ENCODE measurements around the gene SMIM32. TPM values are rescaled to one million over a fixed set of nuclear protein-coding genes. Genes with fewer than 3 reads are reported as not detected.

Gene SMIM32
- total and polyA plus RNA-seq, 7 experiments from 2014 or later: not detected

GRCh38 chr5:136190904-136191303 lies 2.1 kb downstream of the SMIM32 start:
- Mint-ChIP-seq H3K27me3 (peaks cover 37 to 52% (median 41%) of the 10 kb centered on the region in 5 donors), H3K4me3 (no peak overlapping the region), H3K9me3 (peaks cover 0 to 5% (median 0%) of the 10 kb centered on the region in 11 donors), H3K27ac (no peak overlapping the region), H3K36me3 (peaks cover 0 to 4% (median 0%) of the 10 kb centered on the region in 5 donors), H3K4me1 (peaks cover 0 to 5% (median 0%) of the 10 kb centered on the region in 7 donors)
- no peak for DNase-seq
- POLR2A ChIA-PET: no interaction called here
- Histone ChIP-seq H3K27ac (ENCODE audit: low read depth, low read length) (no peak overlapping the region), H3K4me1 (ENCODE audit: control insufficient read depth in 2 of 2, insufficient read depth in 2 of 2, low read length in 2 of 2) (no peaks in the 10 kb centered on the region), H3K36me3 (ENCODE audit: control insufficient read depth in 2 of 3, insufficient read depth in 3 of 3, low read length in 3 of 3) (no peaks in the 10 kb centered on the region), H3K4me3 (ENCODE audit: low read length) (no peak overlapping the region), H3K27me3 (ENCODE audit: control insufficient read depth in 2 of 2, insufficient read depth in 2 of 2, low read length in 2 of 2) (no peaks in the 10 kb centered on the region), H3K9me3 (ENCODE audit: control insufficient read depth in 2 of 3, low read length in 3 of 3) (no peaks in the 10 kb centered on the region)
- intact Hi-C loops (cut with micrococcal nuclease): no loop called here
- CTCF ChIA-PET: no interaction called here
- no peak for ATAC-seq

DNA sequence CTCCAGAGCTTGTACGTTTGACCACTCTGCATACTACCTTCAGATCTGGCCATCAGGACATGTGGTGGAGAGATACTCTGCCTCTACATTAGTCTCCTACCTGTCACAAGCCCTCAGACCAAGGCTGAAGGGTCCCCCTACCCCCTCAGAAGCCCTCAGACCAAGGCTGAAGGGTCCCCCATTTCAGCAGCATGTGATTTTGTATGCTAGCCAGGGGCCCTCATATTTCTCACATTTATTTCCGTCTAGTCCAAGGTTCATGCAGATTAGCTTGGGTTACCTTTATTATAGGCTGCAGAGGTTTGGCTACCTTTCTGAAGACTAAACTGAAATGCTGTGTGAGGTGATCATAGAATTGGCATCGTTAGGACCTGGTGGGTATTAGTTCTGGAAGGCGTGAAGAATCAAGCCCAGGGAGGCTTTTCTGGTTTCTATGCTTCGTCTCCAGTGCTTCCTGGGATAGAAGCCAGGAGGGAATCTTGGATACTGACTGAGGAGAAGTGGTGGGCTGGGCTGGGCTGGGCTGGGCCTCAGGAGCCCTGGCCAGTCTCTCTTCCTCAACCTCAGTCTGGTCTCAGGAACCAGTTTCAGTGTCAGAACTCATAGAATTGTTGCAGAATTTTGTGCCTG lies 2.8 kb downstream of the SMIM32 start:
- DNase-seq: no peak
- POLR2A ChIA-PET: interaction anchor here (0.6 kb wide), 1 partner anchor 216 kb away, joined by 3 read pairs; no protein-coding TSS in a partner anchor
- Mint-ChIP-seq H3K27me3 (peaks cover 30 to 46% (median 39%) of the 10 kb centered on the region in 5 donors), H3K36me3 (peaks cover 0 to 4% (median 0%) of the 10 kb centered on the region in 5 donors), H3K27ac (no peak overlapping the region), H3K9me3 (peaks cover 0 to 5% (median 0%) of the 10 kb centered on the region in 11 donors), H3K4me1 (peaks cover 0 to 5% (median 0%) of the 10 kb centered on the region in 7 donors), H3K4me3 (no peak overlapping the region)
- Histone ChIP-seq H3K4me3 (ENCODE audit: low read length) (no peak overlapping the region), H3K27me3 (ENCODE audit: control insufficient read depth in 2 of 2, insufficient read depth in 2 of 2, low read length in 2 of 2) (no peaks in the 10 kb centered on the region), H3K36me3 (ENCODE audit: control insufficient read depth in 2 of 3, insufficient read depth in 3 of 3, low read length in 3 of 3) (no peaks in the 10 kb centered on the region), H3K4me1 (ENCODE audit: control insufficient read depth in 2 of 2, insufficient read depth in 2 of 2, low read length in 2 of 2) (no peaks in the 10 kb centered on the region), H3K9me3 (ENCODE audit: control insufficient read depth in 2 of 3, low read length in 3 of 3) (no peaks in the 10 kb centered on the region), H3K27ac (ENCODE audit: low read depth, low read length) (no peak overlapping the region)
- no peak for ATAC-seq
- intact Hi-C loops (cut with micrococcal nuclease): no loop called here
- CTCF ChIA-PET: no interaction called here

GRCh38 chr5:136188859-136189258 lies 4.1 kb downstream of the SMIM32 start:
- no peak overlapping the region for H3K4me3 ChIP-seq (ENCODE audit: low read length)
- no peak for DNase-seq
- Mint-ChIP-seq H3K9me3 (peaks cover 0 to 5% (median 0%) of the 10 kb centered on the region in 11 donors), H3K4me1 (peaks cover 0 to 2% (median 0%) of the 10 kb centered on the region in 7 donors), H3K27ac (no peak overlapping the region), H3K27me3 (peaks cover 20 to 34% (median 30%) of the 10 kb centered on the region in 5 donors), H3K4me3 (no peak overlapping the region), H3K36me3 (peaks cover 0 to under 1% (median 0%) of the 10 kb centered on the region in 5 donors)
- POLR2A ChIA-PET: no interaction called here
- no peaks in the 10 kb centered on the region for H3K27me3 ChIP-seq (ENCODE audit: control insufficient read depth in 2 of 2, insufficient read depth in 2 of 2, low read length in 2 of 2)
- no peaks in the 10 kb centered on the region for H3K36me3 ChIP-seq (ENCODE audit: control insufficient read depth in 2 of 3, insufficient read depth in 3 of 3, low read length in 3 of 3)
- CTCF ChIA-PET: no interaction called here
- intact Hi-C loops (cut with micrococcal nuclease): no loop called here
- no peak overlapping the region for H3K27ac ChIP-seq (ENCODE audit: low read depth, low read length)
- H3K9me3 ChIP-seq (ENCODE audit: control insufficient read depth in 2 of 3, low read length in 3 of 3): no peaks in the 10 kb centered on the region
- H3K4me1 ChIP-seq (ENCODE audit: control insufficient read depth in 2 of 2, insufficient read depth in 2 of 2, low read length in 2 of 2): no peaks in the 10 kb centered on the region
- no peak for ATAC-seq

- H3K4me3 Mint-ChIP-seq: no peak overlapping the region
- intact Hi-C loops (cut with micrococcal nuclease): no loop called here
- POLR2A ChIA-PET: no interaction called here
- H3K4me3 ChIP-seq (ENCODE audit: low read length): no peak overlapping the region
- no peak overlapping the region for H3K27ac ChIP-seq (ENCODE audit: low read depth, low read length)
- H3K4me1 ChIP-seq (ENCODE audit: control insufficient read depth in 2 of 2, insufficient read depth in 2 of 2, low read length in 2 of 2): no peaks in the 10 kb centered on the region
- H3K4me1 Mint-ChIP-seq: no peaks in the 10 kb centered on the region
- no peak overlapping the region for H3K27ac Mint-ChIP-seq
- DNase-seq (no peak), ATAC-seq (no peak)
- no peaks in the 10 kb centered on the region for H3K36me3 Mint-ChIP-seq
- no peaks in the 10 kb centered on the region for H3K27me3 ChIP-seq (ENCODE audit: control insufficient read depth in 2 of 2, insufficient read depth in 2 of 2, low read length in 2 of 2)
- CTCF ChIA-PET: no interaction called here
- peaks cover 11 to 26% (median 22%) of the 10 kb centered on the region in 5 donors for H3K27me3 Mint-ChIP-seq
- H3K36me3 ChIP-seq (ENCODE audit: control insufficient read depth in 2 of 3, insufficient read depth in 3 of 3, low read length in 3 of 3): no peaks in the 10 kb centered on the region
- peaks cover 0 to 5% (median 0%) of the 10 kb centered on the region in 11 donors for H3K9me3 Mint-ChIP-seq
- no peaks in the 10 kb centered on the region for H3K9me3 ChIP-seq (ENCODE audit: control insufficient read depth in 2 of 3, low read length in 3 of 3)
Measured at GRCh38 chr5:136186796-136187195, 6.2 kb downstream of the SMIM32 start.

- Histone ChIP-seq H3K36me3 (ENCODE audit: control insufficient read depth in 2 of 3, insufficient read depth in 3 of 3, low read length in 3 of 3) (no peaks in the 10 kb centered on the region), H3K27me3 (ENCODE audit: control insufficient read depth in 2 of 2, insufficient read depth in 2 of 2, low read length in 2 of 2) (no peaks in the 10 kb centered on the region), H3K27ac (ENCODE audit: low read depth, low read length) (no peak overlapping the region), H3K4me3 (ENCODE audit: low read length) (no peak overlapping the region), H3K9me3 (ENCODE audit: control insufficient read depth in 2 of 3, low read length in 3 of 3) (no peaks in the 10 kb centered on the region), H3K4me1 (ENCODE audit: control insufficient read depth in 2 of 2, insufficient read depth in 2 of 2, low read length in 2 of 2) (no peaks in the 10 kb centered on the region)
- DNase-seq: no peak
- ATAC-seq: no peak
- Mint-ChIP-seq H3K36me3 (no peaks in the 10 kb centered on the region), H3K27ac (no peak overlapping the region), H3K9me3 (peaks cover 0 to 5% (median 0%) of the 10 kb centered on the region in 11 donors), H3K27me3 (peaks cover 5 to 19% (median 15%) of the 10 kb centered on the region in 5 donors), H3K4me1 (no peaks in the 10 kb centered on the region), H3K4me3 (no peak overlapping the region)
- ChIA-PET POLR2A (no interaction called here), CTCF (no interaction called here)
- intact Hi-C loops (cut with micrococcal nuclease): no loop called here
Measured at GRCh38 chr5:136185974-136186665, 6.8 kb downstream of the SMIM32 start.

DNA sequence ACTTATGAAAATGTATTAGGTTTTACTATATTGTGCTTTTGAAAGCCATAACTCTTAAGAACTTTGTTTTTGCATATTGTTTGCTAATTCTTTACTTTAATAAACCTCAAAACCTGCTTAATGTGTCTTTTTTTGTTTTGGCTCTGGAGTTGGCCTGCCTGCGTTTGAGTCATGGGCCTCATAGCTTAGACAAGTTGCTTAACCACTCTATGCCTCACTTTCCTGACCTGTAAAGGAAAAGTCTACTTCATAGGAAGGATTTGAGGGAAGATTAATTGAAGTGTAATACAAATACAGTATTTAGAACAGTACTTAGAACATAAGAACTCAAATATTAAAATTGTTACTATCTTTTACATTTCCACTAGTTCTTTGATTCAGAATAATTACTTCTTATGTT lies 10.3 kb downstream of the SMIM32 start:
- H3K4me1 ChIP-seq (ENCODE audit: control insufficient read depth in 2 of 2, insufficient read depth in 2 of 2, low read length in 2 of 2): no peaks in the 10 kb centered on the region
- DNase-seq: no peak
- no peak overlapping the region for H3K27ac ChIP-seq (ENCODE audit: low read depth, low read length)
- no peaks in the 10 kb centered on the region for H3K27me3 ChIP-seq (ENCODE audit: control insufficient read depth in 2 of 2, insufficient read depth in 2 of 2, low read length in 2 of 2)
- CTCF ChIA-PET: no interaction called here
- POLR2A ChIA-PET: no interaction called here
- H3K36me3 ChIP-seq (ENCODE audit: control insufficient read depth in 2 of 3, insufficient read depth in 3 of 3, low read length in 3 of 3): no peaks in the 10 kb centered on the region
- ATAC-seq: no peak
- Mint-ChIP-seq H3K27me3 (peaks cover 0 to 9% (median 0%) of the 10 kb centered on the region in 5 donors), H3K4me3 (no peak overlapping the region), H3K36me3 (peaks cover 0 to 3% (median 0%) of the 10 kb centered on the region in 5 donors), H3K4me1 (no peaks in the 10 kb centered on the region), H3K9me3 (peaks cover 0 to 4% (median 0%) of the 10 kb centered on the region in 11 donors), H3K27ac (no peak overlapping the region)
- intact Hi-C loops (cut with micrococcal nuclease): no loop called here
- H3K4me3 ChIP-seq (ENCODE audit: low read length): no peak overlapping the region
- H3K9me3 ChIP-seq (ENCODE audit: control insufficient read depth in 2 of 3, low read length in 3 of 3): no peaks in the 10 kb centered on the region

All from naive thymus-derived CD4-positive, alpha-beta T cell (primary cell).